OCI-LY3 (cell line): ENCODE measurements around the gene FLRT2.

Experiments
- CTCF ChIP-seq: fragments of 200-600, 300-600 bp; sonication (generic); IDR thresholded peaks from 2 replicates; pipeline ENCODE4 v1.5.1; 2014; ENCODE audit warnings: antibody characterized with exemption, low read length, low read depth
- EZH2phosphoT487 ChIP-seq: fragments of 200-600 bp; shearing (Covaris generic); IDR thresholded peaks from 2 replicates; pipeline ENCODE4 v1.6.1; 2018; ENCODE audit warnings: antibody characterized with exemption, mixed run types, low read depth

- TF ChIP-seq CTCF (no peak), EZH2phosphoT487 (no peak)
Observed at GRCh38 chr14:85574853-85575616, 45.1 kb downstream of the FLRT2 start.
